Liver (tissue), 3 donors: Measurements from ENCODE around the gene RREB1.

ENCODE experiments used
- CTCF ChIP-seq: fragments of 150-350 bp; IDR thresholded peaks from 2 replicates; pipeline ENCODE4 v1.5.1; 2017; ENCODE audit warnings: improper control_type of control experiment, low read depth, low read length; ENCODE audit not compliant: missing input control
- EGR1 ChIP-seq, 2 donors: IDR thresholded peaks; 2 replicates each; pipeline ENCODE4 v1.6.1; 2016 to 2018; ENCODE audit warnings: antibody characterized with exemption in 2 of 2, low read depth in 2 of 2
- GABPA ChIP-seq, 2 donors: IDR thresholded peaks in 1 of 2; conservative IDR thresholded peaks in 1 of 2; 2 replicates each; pipeline ENCODE4 v1.6.1; 2016; ENCODE audit warnings: antibody characterized with exemption in 2 of 2, mild to moderate bottlenecking in 1 of 2, moderate library complexity in 1 of 2
- HNF4A ChIP-seq, 2 donors: conservative IDR thresholded peaks; 2 replicates each; pipeline ENCODE4 v1.6.1; 2016; ENCODE audit warnings: antibody characterized with exemption in 2 of 2, mild to moderate bottlenecking in 2 of 2
- JUND ChIP-seq, 2 donors: IDR thresholded peaks; 2 replicates each; pipeline ENCODE4 v1.6.1; 2016; ENCODE audit warnings: antibody characterized with exemption in 2 of 2
- MAX ChIP-seq: IDR thresholded peaks from 2 replicates; pipeline ENCODE4 v1.6.1; 2016; ENCODE audit warnings: antibody characterized with exemption
- RAD21 ChIP-seq, 2 donors: IDR thresholded peaks; 2 replicates each; pipeline ENCODE4 v1.6.1; 2016; ENCODE audit warnings: antibody characterized with exemption in 2 of 2, mild to moderate bottlenecking in 2 of 2
- REST ChIP-seq: IDR thresholded peaks from 2 replicates; pipeline ENCODE4 v1.6.1; 2016; ENCODE audit warnings: antibody characterized with exemption, mild to moderate bottlenecking
- RXRA ChIP-seq, 2 donors: IDR thresholded peaks; 2 replicates each; pipeline ENCODE4 v1.6.1; 2017 to 2018; ENCODE audit warnings: antibody characterized with exemption in 2 of 2, mild to moderate bottlenecking in 1 of 2
- SP1 ChIP-seq: IDR thresholded peaks from 2 replicates; pipeline ENCODE4 v1.6.1; 2018; ENCODE audit warnings: antibody characterized with exemption, mild to moderate bottlenecking
- TAF1 ChIP-seq: conservative IDR thresholded peaks from 2 replicates; pipeline ENCODE4 v1.6.1; 2016; ENCODE audit warnings: antibody characterized with exemption, mild to moderate bottlenecking
- YY1 ChIP-seq: IDR thresholded peaks from 2 replicates; pipeline ENCODE4 v1.6.1; 2016; ENCODE audit warnings: antibody characterized with exemption, mild to moderate bottlenecking
- ZBTB33 ChIP-seq: IDR thresholded peaks from 2 replicates; pipeline ENCODE4 v1.6.1; 2016; ENCODE audit warnings: antibody characterized with exemption
- donor health status: healthy.
- donor health status: healthy.

- no peak for TF ChIP-seq MAX
- no peak for TF ChIP-seq HNF4A (conservative IDR thresholded peaks at IDR 0.05)
- no peak for TF ChIP-seq CTCF
- TF ChIP-seq RAD21 (IDR thresholded peaks at IDR 0.05), result no peak
- TF ChIP-seq JUND (IDR thresholded peaks at IDR 0.05), result no peak
- TF ChIP-seq REST, result no peak
- no peak for TF ChIP-seq GABPA (IDR thresholded peaks at IDR 0.05 in 1 of 2, conservative IDR thresholded peaks at IDR 0.05 in 1 of 2)
- no peak for TF ChIP-seq EGR1 (IDR thresholded peaks at IDR 0.05; ENCODE audit: low read depth in 2 of 2)
- no peak for TF ChIP-seq RXRA (IDR thresholded peaks at IDR 0.05)
- no peak for TF ChIP-seq TAF1
- TF ChIP-seq ZBTB33, result no peak
- no peak for TF ChIP-seq SP1
- no peak for TF ChIP-seq YY1
Observed at GRCh38 chr6:7262746-7263518, 155.2 kb downstream of the RREB1 start.
